ENCODE measurements around the gene AK8.

The AK8 gene

GRCh38 chr9:132677976-132678375 lies 200.1 kb downstream of the AK8 start:
- Mint-ChIP-seq H3K9me3 (ENCODE audit: low read depth) (no peaks in the 10 kb centered on the region), H3K27me3 (no peaks in the 10 kb centered on the region), H3K36me3 (peaks cover 11% of the 10 kb centered on the region), H3K4me3 (no peak overlapping the region), H3K27ac (no peak overlapping the region), H3K4me1 (ENCODE audit: low read depth) (peaks cover 58% of the 10 kb centered on the region)

Data from activated naive CD8-positive, alpha-beta T cell (primary cell).